Measurements from ENCODE around the gene ZBTB7C. TPM values are rescaled to one million over a fixed set of nuclear protein-coding genes. Genes with fewer than 3 reads are reported as not detected.

Gene ZBTB7C
- total and polyA plus RNA-seq, 9 of the 15 experiments (the other 6 are each of a cell fraction or from before 2014, with no cell fraction given), result not detected

- BruUV-seq (replicated peaks), result no TSS peak
- intact Hi-C loops (cut with micrococcal nuclease), result no loop called here
Observed at GRCh38 chr18:48186131-48186766, 222.9 kb downstream of the ZBTB7C start.

GRCh38 chr18:48184118-48184517 lies 225.1 kb downstream of the ZBTB7C start:
- Histone ChIP-seq H3K79me2 (ENCODE audit: control insufficient read depth, insufficient read depth, low read length) (no peaks in the 10 kb centered on the region), H3K27me3 (ENCODE audit: control insufficient read depth in 2 of 2, insufficient read depth in 2 of 2, low read length in 2 of 2) (peaks cover 0 to 20% of the 10 kb centered on the region in 2 experiments; a peak in 2 of 5 replicates), H3K9me3 (replicated peaks; ENCODE audit: control insufficient read depth, insufficient read depth, low read depth, low read length) (no peaks in the 10 kb centered on the region), H3K4me3 (no peak overlapping the region), H3K9me1 (ENCODE audit: control insufficient read depth, insufficient read depth, low read length) (no peaks in the 10 kb centered on the region), H3K36me3 (ENCODE audit: control insufficient read depth, insufficient read depth, low read length) (no peaks in the 10 kb centered on the region), H3K4me2 (ENCODE audit: insufficient read depth, low read length) (no peak overlapping the region), H2AFZ (ENCODE audit: low read depth, low read length) (no peak overlapping the region), H4K20me1 (replicated peaks; ENCODE audit: control insufficient read depth, insufficient read depth, low read length) (no peaks in the 10 kb centered on the region), H3K9ac (ENCODE audit: insufficient read depth in 1 of 2, low read depth in 2 of 2, low read length in 2 of 2) (no peak overlapping the region), H3K27ac (ENCODE audit: extremely low read depth, low read depth, low read length) (no peak overlapping the region), H3K4me1 (replicated peaks in 1 of 2; ENCODE audit: control insufficient read depth in 2 of 2, insufficient read depth in 2 of 2, low read length in 2 of 2) (no peaks in the 10 kb centered on the region)
- intact Hi-C loops (cut with micrococcal nuclease), result no loop called here
- FAIRE-seq (no peak), ATAC-seq (no peak), DNase-seq (ENCODE audit: extremely low read depth in 1 of 4, low spot score in 3 of 4) (no peak)
- POLR2A ChIA-PET, result no interaction called here
- BruUV-seq (replicated peaks), result no TSS peak
- in situ Hi-C loops (cut with MboI), result no loop called here
- 0% methylated on average over 4 of the region's 6 CpGs for WGBS (ENCODE audit: insufficient coverage, low coverage, missing lambda C conversion rate)
- CTCF ChIA-PET (ENCODE audit: low intra/inter-chr PET ratio), result no interaction called here
- TF ChIP-seq RBM25 (IDR thresholded peaks at IDR 0.05; ENCODE audit: low read depth, low read length, severe bottlenecking) (peak; percentile 14), ZNF324 (CRISPR knock-in tag; IDR thresholded peaks at IDR 0.05) (no peak)

More at GRCh38 chr18:48186131-48186766, 222.9 kb downstream of the ZBTB7C start:
- POLR2A ChIA-PET, result no interaction called here
- DNase-seq (ENCODE audit: extremely low read depth in 1 of 4, low spot score in 3 of 4) (no peak), FAIRE-seq (no peak), ATAC-seq (no peak)
- Histone ChIP-seq H3K27ac (ENCODE audit: extremely low read depth, low read depth, low read length) (no peak overlapping the region), H3K4me2 (ENCODE audit: insufficient read depth, low read length) (no peak overlapping the region), H3K79me2 (ENCODE audit: control insufficient read depth, insufficient read depth, low read length) (no peaks in the 10 kb centered on the region), H3K36me3 (ENCODE audit: control insufficient read depth, insufficient read depth, low read length) (no peaks in the 10 kb centered on the region), H3K27me3 (ENCODE audit: control insufficient read depth in 2 of 2, insufficient read depth in 2 of 2, low read length in 2 of 2) (peaks cover 0 to 20% of the 10 kb centered on the region in 2 experiments; a peak in 2 of 5 replicates), H3K9ac (ENCODE audit: insufficient read depth in 1 of 2, low read depth in 2 of 2, low read length in 2 of 2) (no peak overlapping the region), H3K4me1 (replicated peaks in 1 of 2; ENCODE audit: control insufficient read depth in 2 of 2, insufficient read depth in 2 of 2, low read length in 2 of 2) (no peaks in the 10 kb centered on the region), H2AFZ (ENCODE audit: low read depth, low read length) (no peak overlapping the region), H3K9me1 (ENCODE audit: control insufficient read depth, insufficient read depth, low read length) (no peaks in the 10 kb centered on the region), H3K9me3 (replicated peaks; ENCODE audit: control insufficient read depth, insufficient read depth, low read depth, low read length) (no peaks in the 10 kb centered on the region), H3K4me3 (no peak overlapping the region), H4K20me1 (replicated peaks; ENCODE audit: control insufficient read depth, insufficient read depth, low read length) (no peaks in the 10 kb centered on the region)
- CTCF ChIA-PET (ENCODE audit: low intra/inter-chr PET ratio), result no interaction called here
- TF ChIP-seq CSDE1 (IDR thresholded peaks at IDR 0.05) (no peak), RFX1 (IDR thresholded peaks at IDR 0.05) (peak; percentile 53)
- 0% methylated on average over 18 of the region's 20 CpGs for WGBS (ENCODE audit: insufficient coverage, low coverage, missing lambda C conversion rate)
- in situ Hi-C loops (cut with MboI), result no loop called here

Data from K562 (cell line).